Measurements from ENCODE around the gene NDFIP1. TPM values are rescaled to one million over a fixed set of nuclear protein-coding genes. Genes with fewer than 3 reads are reported as not detected.

NDFIP1 gene
- total and polyA plus RNA-seq, 2 of the 4 experiments (the other 2 are of a cell fraction), result 7.7 to 15.4 TPM

- POLR2A ChIA-PET (ENCODE audit: unreplicated experiment), result no interaction called here
- Histone ChIP-seq H3K36me3 (ENCODE audit: control insufficient read depth, insufficient read depth, low read length) (no peaks in the 10 kb centered on the region), H4K8ac (ENCODE audit: low read depth in 2 of 2, low read length in 2 of 2) (no peak overlapping the region), H2AFZ (replicated peaks; ENCODE audit: low read length, poor library complexity) (no peak overlapping the region), H2AK5ac (ENCODE audit: low read depth, low read length) (no peak overlapping the region), H2BK5ac (ENCODE audit: low read depth, low read length, poor library complexity, severe bottlenecking) (no peak overlapping the region), H3K4ac (ENCODE audit: low read depth, low read length) (no peak overlapping the region), H2AK9ac (replicated peaks; ENCODE audit: low read depth, low read length, poor library complexity) (no peak overlapping the region), H2BK20ac (ENCODE audit: low read depth, low read length) (no peak overlapping the region), H3K9me3 (ENCODE audit: control insufficient read depth, insufficient read depth, low read length) (no peaks in the 10 kb centered on the region), H3K4me2 (ENCODE audit: low read depth, low read length) (no peak overlapping the region), H4K5ac (ENCODE audit: low read depth, low read length) (no peak overlapping the region), H3K9ac (ENCODE audit: low read depth, low read length) (no peak overlapping the region), H3K18ac (ENCODE audit: low read depth, low read length) (no peak overlapping the region), H3K23ac (ENCODE audit: low read depth, low read length) (no peak overlapping the region), H3K4me1 (ENCODE audit: control insufficient read depth, insufficient read depth, low read length) (no peaks in the 10 kb centered on the region), H3K4me3 (ENCODE audit: insufficient read depth, low read depth, low read length) (no peak overlapping the region), H3K79me1 (ENCODE audit: low read depth in 1 of 2, low read length in 2 of 2) (no peaks in the 10 kb centered on the region), H2BK120ac (ENCODE audit: low read depth, low read length) (no peak overlapping the region), H3K27ac (ENCODE audit: insufficient read depth, low read length) (no peak overlapping the region), H4K91ac (ENCODE audit: insufficient read depth, low read depth, low read length) (no peak overlapping the region), H3K56ac (ENCODE audit: extremely low read depth, insufficient read depth, low read length) (no peak overlapping the region), H3K14ac (replicated peaks; ENCODE audit: low read depth, low read length) (no peak overlapping the region), H4K20me1 (ENCODE audit: insufficient read depth, low read length) (no peaks in the 10 kb centered on the region), H3K9me1 (ENCODE audit: insufficient read depth, low read length) (no peaks in the 10 kb centered on the region), H3K27me3 (ENCODE audit: control insufficient read depth, insufficient read depth, low read length) (peaks cover 28% of the 10 kb centered on the region), H2BK15ac (ENCODE audit: low read depth, low read length) (no peak overlapping the region)
- TF ChIP-seq USF2 (IDR thresholded peaks at IDR 0.05; ENCODE audit: low read depth, low read length), result no peak
- TF ChIP-seq FOS (IDR thresholded peaks at IDR 0.05; ENCODE audit: low read depth, low read length), result no peak
- no peak for TF ChIP-seq SMC3 (IDR thresholded peaks at IDR 0.05; ENCODE audit: low read depth, low read length)
- TF ChIP-seq BHLHE40 (IDR thresholded peaks at IDR 0.05; ENCODE audit: low read depth, low read length), result no peak
- no peak for TF ChIP-seq ELK1 (IDR thresholded peaks at IDR 0.05; ENCODE audit: borderline replicate concordance, low read depth, low read length)
- TF ChIP-seq RFX5 (IDR thresholded peaks at IDR 0.05; ENCODE audit: low read depth, low read length), result no peak
- TF ChIP-seq MAFK (IDR thresholded peaks at IDR 0.05; ENCODE audit: low read depth, low read length), result no peak
- no peak for TF ChIP-seq RAD21 (IDR thresholded peaks at IDR 0.05; ENCODE audit: low read length)
- dilution Hi-C loops (cut with HindIII; ENCODE audit: low sequenced_read_pairs, unreplicated experiment), result no loop called here
- no peak for ATAC-seq (ENCODE audit: low read depth)
- WGBS, 2 experiments (ENCODE audit: extremely low coverage in 2 of 2, insufficient read length in 1 of 2), result 33% methylated on average over 2 of the region's 3 CpGs; no CpG with 5 or more reads in 1 of the 2 experiments
- intact Hi-C loops (cut with micrococcal nuclease), result no loop called here
- CTCF ChIA-PET, result no interaction called here
- in situ Hi-C loops (cut with MboI; ENCODE audit: low sequenced_read_pairs), result no loop called here
- DNase-seq, result no peak
- BruUV-seq (replicated peaks), result no TSS peak
These were observed 30.4 kb upstream of the NDFIP1 start for GRCh38 chr5:142078221-142078620.
